ENCODE data around the gene AOAH. TPM values are rescaled to one million over a fixed set of nuclear protein-coding genes. Genes with fewer than 3 reads are reported as not detected.

AOAH gene
- total and polyA plus RNA-seq, 2 of the 4 experiments (the other 2 are of a cell fraction) = not detected

GRCh38 chr7:36600314-36600682 is 124.0 kb downstream of the AOAH start:
- Histone ChIP-seq H2BK5ac (ENCODE audit: low read depth, low read length, poor library complexity, severe bottlenecking) (no peak overlapping the region), H3K9ac (ENCODE audit: low read depth, low read length) (no peak overlapping the region), H3K27ac (ENCODE audit: insufficient read depth, low read length) (no peak overlapping the region), H3K4ac (ENCODE audit: low read depth, low read length) (no peak overlapping the region), H3K4me1 (ENCODE audit: control insufficient read depth, insufficient read depth, low read length) (no peaks in the 10 kb centered on the region), H2BK15ac (ENCODE audit: low read depth, low read length) (no peak overlapping the region), H3K18ac (ENCODE audit: low read depth, low read length) (no peak overlapping the region), H3K14ac (replicated peaks; ENCODE audit: low read depth, low read length) (no peak overlapping the region), H3K23ac (ENCODE audit: low read depth, low read length) (no peak overlapping the region), H4K20me1 (ENCODE audit: insufficient read depth, low read length) (no peaks in the 10 kb centered on the region), H2AFZ (replicated peaks; ENCODE audit: low read length, poor library complexity) (no peak overlapping the region), H3K56ac (ENCODE audit: extremely low read depth, insufficient read depth, low read length) (no peak overlapping the region), H3K79me1 (ENCODE audit: low read depth in 1 of 2, low read length in 2 of 2) (no peaks in the 10 kb centered on the region), H2AK5ac (ENCODE audit: low read depth, low read length) (no peak overlapping the region), H2BK20ac (ENCODE audit: low read depth, low read length) (no peak overlapping the region), H2AK9ac (replicated peaks; ENCODE audit: low read depth, low read length, poor library complexity) (no peak overlapping the region), H3K27me3 (ENCODE audit: control insufficient read depth, insufficient read depth, low read length) (peaks cover 2% of the 10 kb centered on the region; the same call in 1 of the 2 replicates), H3K4me3 (ENCODE audit: insufficient read depth, low read depth, low read length) (no peak overlapping the region), H2BK120ac (ENCODE audit: low read depth, low read length) (no peak overlapping the region), H4K5ac (ENCODE audit: low read depth, low read length) (no peak overlapping the region), H3K9me1 (ENCODE audit: insufficient read depth, low read length) (no peaks in the 10 kb centered on the region; the same call in 1 of the 2 replicates), H4K91ac (ENCODE audit: insufficient read depth, low read depth, low read length) (no peak overlapping the region), H4K8ac (ENCODE audit: low read depth in 2 of 2, low read length in 2 of 2) (no peak overlapping the region), H3K9me3 (ENCODE audit: control insufficient read depth, insufficient read depth, low read length) (no peaks in the 10 kb centered on the region), H3K4me2 (ENCODE audit: low read depth, low read length) (no peak overlapping the region), H3K36me3 (ENCODE audit: control insufficient read depth, insufficient read depth, low read length) (no peaks in the 10 kb centered on the region)
- ATAC-seq (ENCODE audit: low read depth) (no peak), DNase-seq (no peak)
- TF ChIP-seq SMC3 (IDR thresholded peaks at IDR 0.05; ENCODE audit: low read depth, low read length) (no peak), RFX5 (IDR thresholded peaks at IDR 0.05; ENCODE audit: low read depth, low read length) (no peak), FOS (IDR thresholded peaks at IDR 0.05; ENCODE audit: low read depth, low read length) (no peak), MAFK (IDR thresholded peaks at IDR 0.05; ENCODE audit: low read depth, low read length) (no peak), CHD1 (IDR thresholded peaks at IDR 0.05; ENCODE audit: low read depth, low read length) (no peak), NFE2L2 (IDR thresholded peaks at IDR 0.05; ENCODE audit: low read depth, low read length) (no peak), RAD21 (IDR thresholded peaks at IDR 0.05; ENCODE audit: low read length) (no peak), CEBPB (IDR thresholded peaks at IDR 0.05; ENCODE audit: low read depth, low read length) (no peak), MXI1 (IDR thresholded peaks at IDR 0.05; ENCODE audit: borderline replicate concordance, low read depth, low read length) (no peak), BHLHE40 (IDR thresholded peaks at IDR 0.05; ENCODE audit: low read depth, low read length) (no peak), RCOR1 (IDR thresholded peaks at IDR 0.05; ENCODE audit: insufficient replicate concordance, low read length) (no peak), USF2 (IDR thresholded peaks at IDR 0.05; ENCODE audit: low read depth, low read length) (no peak), MAZ (IDR thresholded peaks at IDR 0.05; ENCODE audit: borderline replicate concordance, low read depth, low read length) (no peak), CTCF (conservative IDR thresholded peaks at IDR 0.05; ENCODE audit: low read depth, low read length) (no peak), ELK1 (IDR thresholded peaks at IDR 0.05; ENCODE audit: borderline replicate concordance, low read depth, low read length) (no peak), POLR2A (IDR thresholded peaks at IDR 0.05; ENCODE audit: low read depth, low read length) (no peak)
- WGBS, 2 experiments (ENCODE audit: extremely low coverage in 2 of 2, insufficient read length in 1 of 2) = no CpG with 5 or more reads among the region's 6 CpGs
- intact Hi-C loops (cut with micrococcal nuclease) (no loop called here), dilution Hi-C loops (cut with HindIII; ENCODE audit: low sequenced_read_pairs, unreplicated experiment) (no loop called here), in situ Hi-C loops (cut with MboI; ENCODE audit: low sequenced_read_pairs) (no loop called here)
- POLR2A ChIA-PET (ENCODE audit: unreplicated experiment) = no interaction called here
- CTCF ChIA-PET = no interaction called here
- BruUV-seq (replicated peaks) = no TSS peak

Data from IMR-90 (cell line).